GM19239 (cell line): ENCODE measurements around the gene FGF23.

Experiments
- DNase-seq: peaks from one replicate; pipeline ENCODE4 v3.0.0; 2011; ENCODE audit warnings: low spot score; ENCODE audit not compliant: insufficient read length
- FAIRE-seq: peaks from 2 replicates; lab custom pipeline; 2011; peaks lifted over from hg19 to GRCh38; lab: Jason Lieb, UNC

Gene FGF23

GRCh38 chr12:4320853-4321701, 58.4 kb downstream of the FGF23 start, which contains the start of gene TIGAR:
TSS of gene TIGAR (plus strand) at chr12:4321213. CDS start at chr12:4321272, 59 bp downstream.
- peak; percentile 88 for FAIRE-seq
- peak; percentile 97 for DNase-seq

GRCh38 chr12:4320497-4320852, 59.0 kb downstream of the FGF23 start:
- FAIRE-seq = peak; percentile 21
- DNase-seq = no peak
